ENCODE data around the gene PPP1R13B.

DNA sequence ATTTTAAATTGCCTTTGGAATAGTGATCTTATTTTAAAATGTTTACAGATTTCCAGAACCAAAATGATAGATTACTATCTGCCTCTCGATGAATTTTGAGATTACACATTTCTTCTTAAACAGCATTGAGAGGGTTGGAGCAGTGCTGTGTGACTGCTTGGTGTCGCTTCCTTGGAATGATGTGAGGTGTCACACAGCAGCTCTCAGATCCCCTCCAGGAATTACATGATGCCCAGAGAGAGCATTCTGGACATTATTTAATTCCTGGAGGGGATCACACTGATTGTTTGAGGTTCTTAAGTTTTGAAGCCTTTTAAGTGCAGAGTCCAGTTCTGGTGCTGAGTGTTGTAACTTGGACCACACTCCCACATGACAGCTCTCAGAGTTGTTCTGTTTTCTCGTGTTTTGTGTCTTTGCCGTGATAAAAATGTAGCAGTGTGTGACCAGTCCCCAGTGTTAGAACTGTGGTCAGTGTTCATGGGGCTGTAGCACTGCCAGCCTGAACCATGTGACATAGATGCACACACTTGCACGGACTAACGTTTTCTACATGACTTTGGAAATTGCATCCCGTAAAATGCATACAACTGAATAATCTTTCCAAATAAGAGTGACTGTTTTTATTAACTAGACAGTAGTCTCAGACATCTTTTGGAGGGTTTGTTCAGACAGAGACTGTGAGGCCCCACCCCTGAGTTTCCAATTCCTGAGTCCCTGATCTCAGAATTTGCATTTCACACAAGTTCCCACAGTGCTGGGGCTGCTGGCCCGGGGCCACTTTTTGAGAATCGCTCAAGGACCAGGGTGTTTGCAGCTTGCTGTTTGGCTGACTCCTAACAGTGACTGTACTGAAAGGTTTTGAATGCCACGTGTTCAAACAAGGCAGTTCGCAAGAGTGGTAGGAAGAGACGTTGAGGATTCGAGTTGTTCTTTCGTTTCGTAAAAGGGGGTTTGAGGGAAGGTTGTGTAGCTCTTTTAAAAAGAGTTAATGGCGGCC, 158.2 kb downstream of the PPP1R13B start:
- TF ChIP-seq, protein P1, sequence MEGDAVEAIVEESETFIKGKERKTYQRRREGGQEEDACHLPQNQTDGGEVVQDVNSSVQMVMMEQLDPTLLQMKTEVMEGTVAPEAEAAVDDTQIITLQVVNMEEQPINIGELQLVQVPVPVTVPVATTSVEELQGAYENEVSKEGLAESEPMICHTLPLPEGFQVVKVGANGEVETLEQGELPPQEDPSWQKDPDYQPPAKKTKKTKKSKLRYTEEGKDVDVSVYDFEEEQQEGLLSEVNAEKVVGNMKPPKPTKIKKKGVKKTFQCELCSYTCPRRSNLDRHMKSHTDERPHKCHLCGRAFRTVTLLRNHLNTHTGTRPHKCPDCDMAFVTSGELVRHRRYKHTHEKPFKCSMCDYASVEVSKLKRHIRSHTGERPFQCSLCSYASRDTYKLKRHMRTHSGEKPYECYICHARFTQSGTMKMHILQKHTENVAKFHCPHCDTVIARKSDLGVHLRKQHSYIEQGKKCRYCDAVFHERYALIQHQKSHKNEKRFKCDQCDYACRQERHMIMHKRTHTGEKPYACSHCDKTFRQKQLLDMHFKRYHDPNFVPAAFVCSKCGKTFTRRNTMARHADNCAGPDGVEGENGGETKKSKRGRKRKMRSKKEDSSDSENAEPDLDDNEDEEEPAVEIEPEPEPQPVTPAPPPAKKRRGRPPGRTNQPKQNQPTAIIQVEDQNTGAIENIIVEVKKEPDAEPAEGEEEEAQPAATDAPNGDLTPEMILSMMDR (IDR thresholded peaks at IDR 0.05 in 4 of 5, conservative IDR thresholded peaks at IDR 0.05 in 1 of 5) = no peak
- TF ChIP-seq POLR2A (IDR thresholded peaks at IDR 0.05) = no peak
